Measurements from ENCODE around the gene ITCH. TPM values are rescaled to one million over a fixed set of nuclear protein-coding genes. Genes with fewer than 3 reads are reported as not detected.

Gene ITCH
- total and polyA plus RNA-seq, 2 experiments from 2014 or later = 14.3 to 39.2 TPM

DNA sequence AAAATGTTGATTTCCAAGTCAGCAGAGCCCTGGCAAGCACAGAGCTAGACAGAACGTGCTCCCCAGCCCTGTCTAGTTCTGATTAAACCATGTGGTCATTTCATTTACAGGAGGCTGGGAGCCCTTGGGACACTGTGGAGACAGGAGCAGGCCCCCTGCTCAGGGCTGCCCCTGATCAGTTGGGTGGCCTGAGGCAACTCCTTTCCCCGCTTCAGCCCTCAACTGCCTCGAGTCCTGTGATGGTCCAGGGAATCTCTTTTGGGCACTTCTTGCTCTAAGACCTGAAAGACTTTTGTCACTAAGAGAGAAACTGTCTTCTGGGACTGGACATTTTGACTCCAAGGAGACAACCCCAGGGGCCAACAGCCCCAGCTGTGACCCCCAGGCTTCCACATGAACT, 166.7 kb downstream of the ITCH start:
- H3K9me3 ChIP-seq (ENCODE audit: low read depth) = no peaks in the 10 kb centered on the region
- DNase-seq (ENCODE audit: low read depth in 1 of 2, low spot score in 1 of 2) = no peak
- H3K4me1 ChIP-seq (ENCODE audit: low read depth) = no peaks in the 10 kb centered on the region
- peaks cover 40% of the 10 kb centered on the region for H3K36me3 ChIP-seq
- no peaks in the 10 kb centered on the region for H3K27me3 ChIP-seq
- no peak overlapping the region for H3K27ac ChIP-seq
- no peak overlapping the region for H3K4me3 ChIP-seq
- TF ChIP-seq CTCF (IDR thresholded peaks at IDR 0.05; ENCODE audit: low read depth, low read length) = no peak

- H3K9me3 ChIP-seq (ENCODE audit: low read depth) = no peaks in the 10 kb centered on the region
- peak in 1 of 2 donors; percentile 17 for DNase-seq (ENCODE audit: low read depth in 1 of 2, low spot score in 1 of 2)
- no peaks in the 10 kb centered on the region for H3K4me1 ChIP-seq (ENCODE audit: low read depth)
- no peak overlapping the region for H3K4me3 ChIP-seq
- no peak overlapping the region for H3K27ac ChIP-seq
- TF ChIP-seq CTCF (IDR thresholded peaks at IDR 0.05; ENCODE audit: low read depth, low read length) = no peak
- no peaks in the 10 kb centered on the region for H3K27me3 ChIP-seq
- H3K36me3 ChIP-seq = peaks cover 46% of the 10 kb centered on the region
Observed at GRCh38 chr20:34530342-34530741, 167.3 kb downstream of the ITCH start.

GRCh38 chr20:34531608-34532265, 168.7 kb downstream of the ITCH start:
- no peak overlapping the region for H3K27ac ChIP-seq
- H3K36me3 ChIP-seq = peaks cover 53% of the 10 kb centered on the region
- no peak for DNase-seq (ENCODE audit: low read depth in 1 of 2, low spot score in 1 of 2)
- H3K27me3 ChIP-seq = no peaks in the 10 kb centered on the region
- TF ChIP-seq CTCF (IDR thresholded peaks at IDR 0.05; ENCODE audit: low read depth, low read length) = no peak
- H3K4me3 ChIP-seq = no peak overlapping the region
- H3K4me1 ChIP-seq (ENCODE audit: low read depth) = no peaks in the 10 kb centered on the region
- no peaks in the 10 kb centered on the region for H3K9me3 ChIP-seq (ENCODE audit: low read depth)

GRCh38 chr20:34532320-34532719, 169.2 kb downstream of the ITCH start:
- Histone ChIP-seq H3K27me3 (no peaks in the 10 kb centered on the region), H3K4me3 (no peak overlapping the region), H3K4me1 (ENCODE audit: low read depth) (no peaks in the 10 kb centered on the region), H3K27ac (no peak overlapping the region), H3K36me3 (peaks cover 50% of the 10 kb centered on the region), H3K9me3 (ENCODE audit: low read depth) (no peaks in the 10 kb centered on the region)
- no peak for TF ChIP-seq CTCF (IDR thresholded peaks at IDR 0.05; ENCODE audit: low read depth, low read length)
- DNase-seq (ENCODE audit: low read depth in 1 of 2, low spot score in 1 of 2) = no peak

- TF ChIP-seq CTCF (IDR thresholded peaks at IDR 0.05; ENCODE audit: low read depth, low read length) = no peak
- Histone ChIP-seq H3K4me1 (ENCODE audit: low read depth) (no peaks in the 10 kb centered on the region), H3K36me3 (peaks cover 48% of the 10 kb centered on the region), H3K4me3 (no peak overlapping the region), H3K27me3 (no peaks in the 10 kb centered on the region), H3K9me3 (ENCODE audit: low read depth) (no peaks in the 10 kb centered on the region), H3K27ac (no peak overlapping the region)
- DNase-seq (ENCODE audit: low read depth in 1 of 2, low spot score in 1 of 2) = no peak
Observed at GRCh38 chr20:34532756-34533155, 169.7 kb downstream of the ITCH start.
